HG03159 (cell line): ENCODE measurements around the gene MNAT1.
A peak's percentile ranks its signal among the peaks of the same experiment; 100 is the strongest.
"Not testable (repeated sequence)": the region's sequence is repeated elsewhere in the genome, so short reads cannot be mapped to it uniquely, and the experiment has no call there.

Source experiments
- ATAC-seq: cut with Tn5 transposase; IDR thresholded peaks from one replicate; pipeline ENCODE4 v1.9.1; 2021; ENCODE audit warnings: mild to moderate bottlenecking, moderate library complexity; ENCODE audit not compliant: unreplicated experiment

Gene MNAT1

GRCh38 chr14:60734465-60735242 lies at the start of gene MNAT1:
Gene MNAT1, plus strand, starts transcription at chr14:60734761. Its CDS starts 102 bp downstream, at chr14:60734863.
- peak; percentile 92 for ATAC-seq

- no peak for ATAC-seq
Observed at GRCh38 chr14:60686865-60687264, 47.7 kb upstream of the MNAT1 start.

GRCh38 chr14:60691383-60692113 lies 43.0 kb upstream of the MNAT1 start:
- ATAC-seq = no peak

- no peak for ATAC-seq
Observed at GRCh38 chr14:60695327-60695726, 39.2 kb upstream of the MNAT1 start.

GRCh38 chr14:60700598-60700997 lies 34.0 kb upstream of the MNAT1 start:
- ATAC-seq = no peak

GRCh38 chr14:60705100-60705499 lies 29.5 kb upstream of the MNAT1 start:
- no peak for ATAC-seq

- no peak for ATAC-seq
Observed at GRCh38 chr14:60707858-60708257, 26.7 kb upstream of the MNAT1 start.

- ATAC-seq = no peak
Observed at GRCh38 chr14:60710494-60710893, 24.1 kb upstream of the MNAT1 start.

GRCh38 chr14:60713513-60713912 lies 21.0 kb upstream of the MNAT1 start:
- ATAC-seq = no peak

GRCh38 chr14:60720391-60720790 lies 14.2 kb upstream of the MNAT1 start:
- no peak for ATAC-seq

- no peak for ATAC-seq
Observed at GRCh38 chr14:60720962-60721325, 13.6 kb upstream of the MNAT1 start.

- no peak for ATAC-seq
Observed at GRCh38 chr14:60721326-60722106, 13.0 kb upstream of the MNAT1 start.

GRCh38 chr14:60722107-60722356 lies 12.5 kb upstream of the MNAT1 start:
- ATAC-seq = no peak

- ATAC-seq = no peak
Observed at GRCh38 chr14:60722357-60723115, 12.0 kb upstream of the MNAT1 start.

GRCh38 chr14:60723116-60723906 lies 11.2 kb upstream of the MNAT1 start:
- peak; percentile 42 for ATAC-seq

- ATAC-seq = peak; percentile 40
Observed at GRCh38 chr14:60723907-60724618, 10.5 kb upstream of the MNAT1 start, which contains the start of gene SIX4. Gene SIX4, minus strand, starts transcription at chr14:60724351. Its CDS starts 277 bp downstream, at chr14:60724074.

- ATAC-seq = not testable (repeated sequence)
Observed at GRCh38 chr14:60731291-60731690, 3.3 kb upstream of the MNAT1 start.

- ATAC-seq = no peak
Observed at GRCh38 chr14:60732840-60733483, 1.6 kb upstream of the MNAT1 start.

- ATAC-seq = no peak
Observed at GRCh38 chr14:60735416-60735815, 855 bp downstream of the MNAT1 start.
